HG02884 (cell line): ENCODE data around the gene RNASE9.
"Not testable (repeated sequence)": the region's sequence is repeated elsewhere in the genome, so short reads cannot be mapped to it uniquely, and the experiment has no call there.

Experiments used
- ATAC-seq: cut with Tn5 transposase; IDR thresholded peaks from one replicate; pipeline ENCODE4 v1.9.1; 2021; ENCODE audit warnings: mild to moderate bottlenecking, moderate library complexity; ENCODE audit not compliant: unreplicated experiment

RNASE9 gene

GRCh38 chr14:20524027-20524426 is 36.8 kb downstream of the RNASE9 start:
- ATAC-seq, result no peak

- no peak for ATAC-seq
Observed at GRCh38 chr14:20522332-20522731, 38.5 kb downstream of the RNASE9 start.

- no peak for ATAC-seq
Observed at GRCh38 chr14:20516921-20517320, 43.9 kb downstream of the RNASE9 start.

GRCh38 chr14:20515846-20516245 is 45.0 kb downstream of the RNASE9 start:
- no peak for ATAC-seq

GRCh38 chr14:20512177-20512905 is 48.5 kb downstream of the RNASE9 start:
- no peak for ATAC-seq

- no peak for ATAC-seq
Observed at GRCh38 chr14:20508367-20508766, 52.5 kb downstream of the RNASE9 start.

- ATAC-seq, result not testable (repeated sequence)
Observed at GRCh38 chr14:20507537-20507936, 53.3 kb downstream of the RNASE9 start.

GRCh38 chr14:20506752-20507151 is 54.1 kb downstream of the RNASE9 start:
- not testable (repeated sequence) for ATAC-seq

GRCh38 chr14:20506276-20506675 is 54.6 kb downstream of the RNASE9 start:
- not testable (repeated sequence) for ATAC-seq
